GM12892 (cell line): Measurements from ENCODE around the gene LARGE1.
A peak's percentile ranks its signal among the peaks of the same experiment; 100 is the strongest.

Experiments
- DNase-seq: peaks from one replicate; pipeline ENCODE4 v3.0.0; 2011; ENCODE audit not compliant: insufficient read length
- FAIRE-seq: peaks from 2 replicates; lab custom pipeline; 2011; peaks lifted over from hg19 to GRCh38; lab: Jason Lieb, UNC
- POLR2A ChIP-seq: IDR thresholded peaks from 2 replicates; pipeline ENCODE4 v1.6.1; 2011; ENCODE audit warnings: low read depth, low read length, control low read depth
- POLR2AphosphoS5 ChIP-seq: IDR thresholded peaks from 2 replicates; pipeline ENCODE4 v1.6.1; 2011; ENCODE audit warnings: low read depth, low read length, control low read depth
- TAF1 ChIP-seq: IDR thresholded peaks from 2 replicates; pipeline ENCODE4 v1.6.1; 2011; ENCODE audit warnings: low read depth, mild to moderate bottlenecking, control low read depth, low read length, borderline replicate concordance

Gene LARGE1

GRCh38 chr22:33493476-33494205, 426.6 kb downstream of the LARGE1 start:
- no peak for DNase-seq
- FAIRE-seq: no peak
- no peak for TF ChIP-seq POLR2A
- no peak for TF ChIP-seq POLR2AphosphoS5
- TF ChIP-seq TAF1: no peak

GRCh38 chr22:33492210-33492651, 428.0 kb downstream of the LARGE1 start:
- TF ChIP-seq TAF1 (no peak), POLR2A (no peak), POLR2AphosphoS5 (no peak)
- FAIRE-seq (peak; percentile 5), DNase-seq (no peak)

GRCh38 chr22:33487041-33487716, 433.1 kb downstream of the LARGE1 start:
- FAIRE-seq (no peak), DNase-seq (no peak)
- TF ChIP-seq POLR2AphosphoS5 (no peak), TAF1 (no peak), POLR2A (no peak)

- FAIRE-seq (no peak), DNase-seq (no peak)
- TF ChIP-seq POLR2AphosphoS5: no peak
- TF ChIP-seq TAF1: no peak
- no peak for TF ChIP-seq POLR2A
Observed at GRCh38 chr22:33481550-33481949, 438.7 kb downstream of the LARGE1 start.

GRCh38 chr22:33477120-33478111, 442.9 kb downstream of the LARGE1 start:
- no peak for DNase-seq
- TF ChIP-seq POLR2AphosphoS5 (no peak), POLR2A (no peak), TAF1 (no peak)
- no peak for FAIRE-seq

GRCh38 chr22:33476716-33477115, 443.6 kb downstream of the LARGE1 start:
- TF ChIP-seq POLR2AphosphoS5: no peak
- no peak for TF ChIP-seq TAF1
- no peak for TF ChIP-seq POLR2A
- no peak for FAIRE-seq
- DNase-seq: no peak

- FAIRE-seq (no peak), DNase-seq (no peak)
- TF ChIP-seq POLR2A (no peak), TAF1 (no peak), POLR2AphosphoS5 (no peak)
Observed at GRCh38 chr22:33476206-33476605, 444.1 kb downstream of the LARGE1 start.

GRCh38 chr22:33474587-33474986, 445.7 kb downstream of the LARGE1 start:
- DNase-seq (no peak), FAIRE-seq (no peak)
- TF ChIP-seq POLR2A (no peak), TAF1 (no peak), POLR2AphosphoS5 (no peak)

- DNase-seq: no peak
Observed at GRCh38 chr22:33472462-33473344, 447.6 kb downstream of the LARGE1 start.

GRCh38 chr22:33470456-33470855, 449.8 kb downstream of the LARGE1 start:
- peak; percentile 50; the same call in 1 of the 2 replicates for TF ChIP-seq POLR2AphosphoS5
- TF ChIP-seq TAF1: no peak
- TF ChIP-seq POLR2A: peak; percentile 34; the same call in 1 of the 2 replicates
- FAIRE-seq (peak; percentile 88), DNase-seq (no peak)

More at GRCh38 chr22:33472462-33473344, 447.6 kb downstream of the LARGE1 start:
- TF ChIP-seq POLR2AphosphoS5: no peak; the same call in 1 of the 2 replicates
- no peak for TF ChIP-seq TAF1
- TF ChIP-seq POLR2A: peak; percentile 20; the same call in 1 of the 2 replicates
- peak; percentile 91 for FAIRE-seq
